ENCODE measurements around the gene TMEM43. TPM values are rescaled to one million over a fixed set of nuclear protein-coding genes. Genes with fewer than 3 reads are reported as not detected.

The TMEM43 gene
- total RNA-seq, 1 experiment from 2014 or later = 36.7 TPM

- no peak for DNase-seq
Observed at GRCh38 chr3:14113965-14114635, 10.8 kb upstream of the TMEM43 start.

More at GRCh38 chr3:14113965-14114635, 10.8 kb upstream of the TMEM43 start:
- Histone ChIP-seq H4K8ac (replicated peaks; ENCODE audit: insufficient read length, low read depth, low read length) (no peak overlapping the region), H3T11ph (ENCODE audit: low read length) (no peak overlapping the region), H2BK5ac (ENCODE audit: insufficient read length, low read length) (no peak overlapping the region), H2BK120ac (ENCODE audit: low read depth, low read length, poor library complexity, severe bottlenecking) (no peak overlapping the region), H3K23ac (ENCODE audit: insufficient read length, low read depth, low read length) (no peak overlapping the region), H2BK20ac (ENCODE audit: low read depth, low read length, poor library complexity, severe bottlenecking) (no peak overlapping the region), H4K5ac (ENCODE audit: insufficient read length, low read depth, low read length) (no peak overlapping the region), H3K4ac (ENCODE audit: low read depth, low read length) (no peak overlapping the region), H2AK5ac (ENCODE audit: insufficient read length, low read length) (no peak overlapping the region), H3K23me2 (ENCODE audit: insufficient read length, low read depth, low read length, poor library complexity, severe bottlenecking) (no peaks in the 10 kb centered on the region), H3K79me2 (ENCODE audit: insufficient read depth, low read length) (no peaks in the 10 kb centered on the region), H3K27me3 (ENCODE audit: insufficient read depth, low read length) (no peaks in the 10 kb centered on the region), H3K18ac (ENCODE audit: insufficient read length, low read depth, low read length) (no peak overlapping the region), H4K91ac (ENCODE audit: insufficient read length, low read depth, low read length) (no peak overlapping the region), H3K4me2 (ENCODE audit: insufficient read depth, insufficient read length, low read length) (no peak overlapping the region), H3K79me1 (ENCODE audit: insufficient read depth, low read depth, low read length, poor library complexity, severe bottlenecking) (no peaks in the 10 kb centered on the region), H2BK15ac (ENCODE audit: low read depth, low read length) (no peak overlapping the region), H4K20me1 (ENCODE audit: control insufficient read depth, insufficient read depth, insufficient read length) (no peaks in the 10 kb centered on the region), H2BK12ac (ENCODE audit: insufficient read length, low read depth, low read length) (no peak overlapping the region), H3K9me3 (ENCODE audit: control insufficient read depth, low read depth, low read length) (no peaks in the 10 kb centered on the region), H3K9ac (ENCODE audit: extremely low read depth, insufficient read length, low read length) (no peak overlapping the region), H3K56ac (ENCODE audit: insufficient read length, low read depth, low read length) (no peak overlapping the region), H3K27ac (ENCODE audit: insufficient read length, low read depth, low read length) (no peak overlapping the region), H2AFZ (ENCODE audit: low read length) (no peak overlapping the region), H3K4me1 (ENCODE audit: insufficient read depth, low read length) (no peaks in the 10 kb centered on the region), H3K14ac (ENCODE audit: insufficient read depth, low read length) (no peak overlapping the region)
- no peaks in the 10 kb centered on the region for H3K27me3 Mint-ChIP-seq (ENCODE audit: low read depth)
- no peak overlapping the region; a peak in 1 of 7 replicates for H3K27ac Mint-ChIP-seq
- H3K9me3 Mint-ChIP-seq = no peaks in the 10 kb centered on the region
- peak; percentile 58; the same call in 2 of the 3 replicates for TF ChIP-seq CTCF (conservative IDR thresholded peaks at IDR 0.05)
- peaks cover 12 to 15% of the 10 kb centered on the region in 2 experiments for H3K4me1 Mint-ChIP-seq
- H3K4me3 Mint-ChIP-seq = no peak overlapping the region
- no CpG with 5 or more reads among the region's 7 CpGs for WGBS (ENCODE audit: extremely low coverage, insufficient read length, low lambda C conversion rate)
- H3K36me3 Mint-ChIP-seq (ENCODE audit: insufficient read depth in 1 of 3, low read depth in 3 of 3) = peaks cover 14 to 41% (median 34%) of the 10 kb centered on the region in 3 experiments
